Muscle layer of colon (tissue), 2 donors: ENCODE results near the gene SLC22A8.

Experiments
- H3K27ac ChIP-seq: one replicate; pipeline ENCODE4 v1.7.0; 2013; ENCODE audit warnings: low read depth, mild to moderate bottlenecking, low read length, moderate library complexity
- H3K27me3 ChIP-seq, 2 donors: one replicate each; pipeline ENCODE4 v1.7.0; 2013; ENCODE audit warnings: low read length in 2 of 2, mild to moderate bottlenecking in 2 of 2; ENCODE audit not compliant: insufficient read depth in 2 of 2, control insufficient read depth in 1 of 2
- H3K36me3 ChIP-seq: one replicate; pipeline ENCODE4 v1.7.0; 2013; ENCODE audit warnings: mild to moderate bottlenecking, low read length; ENCODE audit not compliant: insufficient read depth
- H3K4me1 ChIP-seq: one replicate; pipeline ENCODE4 v1.7.0; 2013; ENCODE audit warnings: mild to moderate bottlenecking, low read length; ENCODE audit not compliant: insufficient read depth
- H3K4me3 ChIP-seq, 2 donors: one replicate each; pipeline ENCODE4 v1.7.0; 2013; ENCODE audit warnings: low read length in 2 of 2, low read depth in 1 of 2, mild to moderate bottlenecking in 1 of 2, moderate library complexity in 1 of 2
- H3K9ac ChIP-seq: one replicate; pipeline ENCODE4 v1.7.0; 2013; ENCODE audit warnings: low read length
- H3K9me3 ChIP-seq: one replicate; pipeline ENCODE4 v1.7.0; 2013; ENCODE audit warnings: mild to moderate bottlenecking, low read length
- donor health status: abdominal sarcoma.
- donor health status: Adenocarcinoma of cecum.

Gene SLC22A8

GRCh38 chr11:63014408-63015055 lies 1.1 kb downstream of the SLC22A8 start:
- Histone ChIP-seq H3K36me3 (no peaks in the 10 kb centered on the region), H3K4me3 (no peak overlapping the region), H3K9ac (no peak overlapping the region), H3K9me3 (no peaks in the 10 kb centered on the region), H3K27ac (no peak overlapping the region), H3K27me3 (peaks cover 0 to 5% of the 10 kb centered on the region in 2 donors), H3K4me1 (no peaks in the 10 kb centered on the region)

DNA sequence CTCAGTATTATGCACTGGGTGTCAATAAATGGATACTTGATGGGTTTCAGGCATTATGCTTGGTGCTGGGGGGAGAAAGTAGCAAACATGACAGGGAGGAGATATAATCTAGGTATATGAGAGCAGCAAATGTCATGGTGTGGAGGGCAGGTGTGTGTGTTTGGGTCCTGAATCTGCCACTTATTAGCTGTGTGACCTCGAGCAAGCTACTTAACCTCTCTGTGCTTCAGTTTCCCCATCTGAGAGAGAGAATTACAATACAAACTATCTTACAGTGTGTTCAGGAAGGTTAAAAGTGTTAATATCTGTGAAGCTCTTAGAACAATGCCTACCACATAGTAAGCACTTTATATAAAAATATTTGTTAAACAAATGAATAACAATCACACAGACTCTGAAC lies 2.8 kb downstream of the SLC22A8 start:
- Histone ChIP-seq H3K9ac (no peak overlapping the region), H3K27ac (no peak overlapping the region), H3K4me1 (no peaks in the 10 kb centered on the region), H3K27me3 (peaks cover 0 to 5% of the 10 kb centered on the region in 2 donors), H3K4me3 (no peak overlapping the region), H3K36me3 (no peaks in the 10 kb centered on the region), H3K9me3 (no peaks in the 10 kb centered on the region)

- peaks cover 0 to 5% of the 10 kb centered on the region in 2 donors for H3K27me3 ChIP-seq
- H3K9me3 ChIP-seq, result no peaks in the 10 kb centered on the region
- H3K36me3 ChIP-seq, result no peaks in the 10 kb centered on the region
- H3K9ac ChIP-seq, result no peak overlapping the region
- H3K27ac ChIP-seq, result no peak overlapping the region
- no peaks in the 10 kb centered on the region for H3K4me1 ChIP-seq
- no peak overlapping the region for H3K4me3 ChIP-seq
Measured at GRCh38 chr11:63012430-63012829, 3.2 kb downstream of the SLC22A8 start.

- Histone ChIP-seq H3K9ac (no peak overlapping the region), H3K4me1 (no peaks in the 10 kb centered on the region), H3K36me3 (no peaks in the 10 kb centered on the region), H3K27me3 (peaks cover 0 to 5% of the 10 kb centered on the region in 2 donors), H3K27ac (no peak overlapping the region), H3K4me3 (no peak overlapping the region), H3K9me3 (no peaks in the 10 kb centered on the region)
Measured at GRCh38 chr11:63010934-63011439, 4.7 kb downstream of the SLC22A8 start.

GRCh38 chr11:63007920-63008319 lies 7.7 kb downstream of the SLC22A8 start:
- Histone ChIP-seq H3K9ac (no peak overlapping the region), H3K4me1 (no peaks in the 10 kb centered on the region), H3K36me3 (no peaks in the 10 kb centered on the region), H3K9me3 (no peaks in the 10 kb centered on the region), H3K27me3 (no peaks in the 10 kb centered on the region), H3K4me3 (no peak overlapping the region), H3K27ac (no peak overlapping the region)

- H3K9ac ChIP-seq, result no peak overlapping the region
- no peaks in the 10 kb centered on the region for H3K27me3 ChIP-seq
- H3K27ac ChIP-seq, result no peak overlapping the region
- no peak overlapping the region for H3K4me3 ChIP-seq
- no peaks in the 10 kb centered on the region for H3K36me3 ChIP-seq
- no peaks in the 10 kb centered on the region for H3K4me1 ChIP-seq
- no peaks in the 10 kb centered on the region for H3K9me3 ChIP-seq
Measured at GRCh38 chr11:63001456-63001855, 14.2 kb downstream of the SLC22A8 start.

DNA sequence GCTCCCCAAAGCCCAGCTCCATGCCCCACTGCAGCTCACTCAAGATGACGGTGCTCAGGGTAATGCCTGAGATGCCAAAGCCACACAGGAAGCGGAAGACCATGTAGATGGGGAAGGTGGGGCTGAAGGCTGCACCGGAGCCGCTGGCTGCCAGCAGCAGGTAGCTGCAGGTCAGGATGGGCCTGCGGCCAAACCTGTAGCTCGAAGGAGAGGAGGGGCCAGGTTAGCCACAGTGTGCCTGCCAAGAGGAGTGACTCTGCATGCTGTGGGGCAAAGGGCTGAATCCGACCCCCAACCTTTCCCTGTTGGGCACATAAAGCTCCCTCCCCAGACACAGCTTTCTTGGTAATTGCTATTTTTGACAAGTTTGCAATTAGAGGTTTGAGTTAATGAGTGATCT lies 16.0 kb downstream of the SLC22A8 start:
- Histone ChIP-seq H3K27ac (no peak overlapping the region), H3K9me3 (no peaks in the 10 kb centered on the region), H3K4me1 (no peaks in the 10 kb centered on the region), H3K27me3 (no peaks in the 10 kb centered on the region), H3K4me3 (no peak overlapping the region), H3K36me3 (no peaks in the 10 kb centered on the region), H3K9ac (no peak overlapping the region)

GRCh38 chr11:62999156-62999555 lies 16.5 kb downstream of the SLC22A8 start:
- Histone ChIP-seq H3K4me1 (no peaks in the 10 kb centered on the region), H3K9me3 (no peaks in the 10 kb centered on the region), H3K27me3 (no peaks in the 10 kb centered on the region)

GRCh38 chr11:62996271-62996670 lies 19.4 kb downstream of the SLC22A8 start:
- no peaks in the 10 kb centered on the region for H3K36me3 ChIP-seq
- no peak overlapping the region for H3K9ac ChIP-seq
- H3K4me3 ChIP-seq, result no peak overlapping the region
- H3K27ac ChIP-seq, result no peak overlapping the region
- no peaks in the 10 kb centered on the region for H3K27me3 ChIP-seq
- H3K9me3 ChIP-seq, result no peaks in the 10 kb centered on the region
- no peaks in the 10 kb centered on the region for H3K4me1 ChIP-seq

More at GRCh38 chr11:62999156-62999555, 16.5 kb downstream of the SLC22A8 start:
- Histone ChIP-seq H3K27ac (no peak overlapping the region), H3K36me3 (no peaks in the 10 kb centered on the region), H3K9ac (no peak overlapping the region), H3K4me3 (no peak overlapping the region)

- no peak overlapping the region for H3K9ac ChIP-seq
- H3K4me1 ChIP-seq, result no peaks in the 10 kb centered on the region
- H3K27me3 ChIP-seq, result no peaks in the 10 kb centered on the region
- H3K36me3 ChIP-seq, result no peaks in the 10 kb centered on the region
- H3K27ac ChIP-seq, result no peak overlapping the region
- H3K4me3 ChIP-seq, result no peak overlapping the region
- no peaks in the 10 kb centered on the region for H3K9me3 ChIP-seq
Measured at GRCh38 chr11:62994775-62995174, 20.9 kb downstream of the SLC22A8 start.

GRCh38 chr11:62988276-62988675 lies 27.4 kb downstream of the SLC22A8 start:
- Histone ChIP-seq H3K9ac (no peak overlapping the region), H3K4me1 (no peaks in the 10 kb centered on the region), H3K27ac (no peak overlapping the region), H3K27me3 (no peaks in the 10 kb centered on the region), H3K9me3 (no peaks in the 10 kb centered on the region), H3K36me3 (no peaks in the 10 kb centered on the region), H3K4me3 (no peak overlapping the region)
